CD4-positive, alpha-beta T cell treated with Interleukin-17A for 1 hour (primary cell): Measurements from ENCODE around the gene SLC26A11.
"Not testable (repeated sequence)": the region's sequence is repeated elsewhere in the genome, so short reads cannot be mapped to it uniquely, and the experiment has no call there.

Experiments
- DNase-seq: peaks from one replicate; pipeline ENCODE4 v3.0.0-alpha.2; 2020

The SLC26A11 gene

DNA sequence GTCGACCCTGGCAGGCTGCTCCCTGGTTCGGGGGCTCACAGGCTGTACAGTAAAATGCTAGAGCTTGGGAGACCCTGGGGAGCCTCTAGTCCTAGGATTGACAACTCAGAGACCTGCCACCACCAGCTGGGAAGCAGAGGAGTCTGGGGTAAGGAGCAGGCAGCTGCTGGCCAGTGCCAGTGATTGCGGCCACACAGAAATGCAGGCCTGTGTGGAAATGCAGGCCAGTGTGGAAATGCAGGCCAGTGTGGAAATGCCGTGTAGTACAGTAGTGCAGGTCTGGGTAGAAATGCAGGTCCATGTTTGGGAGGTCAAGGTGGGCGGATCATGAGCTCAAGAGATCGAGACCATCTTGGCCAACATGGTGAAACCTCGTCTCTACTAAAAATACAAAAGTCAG lies 23.6 kb upstream of the SLC26A11 start:
- DNase-seq, result no peak

DNA sequence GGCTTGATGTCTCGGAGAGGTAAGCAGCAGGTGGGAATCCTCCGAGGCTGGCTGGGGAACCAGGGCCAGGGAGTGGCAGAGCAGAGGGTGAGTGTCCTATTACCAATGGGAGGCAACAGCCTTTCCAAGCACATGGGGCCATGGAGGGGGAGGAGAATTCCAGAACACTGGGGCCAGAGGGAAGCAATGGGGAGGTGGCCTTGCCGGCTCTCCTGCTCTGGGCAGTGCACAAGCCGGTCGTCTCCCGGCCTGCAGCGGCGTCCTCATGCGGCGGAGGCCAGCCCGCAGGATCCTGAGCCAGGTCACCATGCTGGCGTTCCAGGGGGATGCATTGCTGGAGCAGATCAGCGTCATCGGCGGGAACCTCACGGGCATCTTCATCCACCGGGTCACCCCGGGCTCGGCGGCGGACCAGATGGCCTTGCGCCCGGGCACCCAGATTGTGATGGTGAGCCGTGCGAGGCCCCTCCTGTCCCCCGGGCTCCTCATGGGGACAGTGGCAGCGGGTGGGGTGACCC lies 22.0 kb upstream of the SLC26A11 start:
- DNase-seq, result no peak

- not testable (repeated sequence) for DNase-seq
Measured at GRCh38 chr17:80199295-80199694, 20.9 kb upstream of the SLC26A11 start.

DNA sequence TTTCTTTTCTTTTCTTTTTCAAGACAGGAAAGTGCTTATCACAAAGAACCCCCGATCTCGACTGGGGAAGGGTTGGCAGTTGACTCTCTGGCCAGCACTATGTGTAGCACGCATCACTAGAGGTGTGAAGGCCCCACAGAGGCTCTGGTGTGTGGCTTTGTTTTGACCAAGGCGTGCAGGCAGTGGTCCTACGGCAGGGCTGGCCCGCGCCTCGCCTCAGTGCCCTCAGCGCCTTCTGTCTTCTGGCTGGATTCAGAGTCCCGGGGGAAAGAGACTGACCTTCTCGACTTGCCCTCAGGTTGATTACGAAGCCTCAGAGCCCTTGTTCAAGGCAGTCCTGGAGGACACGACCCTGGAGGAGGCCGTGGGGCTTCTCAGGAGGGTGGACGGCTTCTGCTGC lies 18.8 kb upstream of the SLC26A11 start:
- DNase-seq, result no peak

DNA sequence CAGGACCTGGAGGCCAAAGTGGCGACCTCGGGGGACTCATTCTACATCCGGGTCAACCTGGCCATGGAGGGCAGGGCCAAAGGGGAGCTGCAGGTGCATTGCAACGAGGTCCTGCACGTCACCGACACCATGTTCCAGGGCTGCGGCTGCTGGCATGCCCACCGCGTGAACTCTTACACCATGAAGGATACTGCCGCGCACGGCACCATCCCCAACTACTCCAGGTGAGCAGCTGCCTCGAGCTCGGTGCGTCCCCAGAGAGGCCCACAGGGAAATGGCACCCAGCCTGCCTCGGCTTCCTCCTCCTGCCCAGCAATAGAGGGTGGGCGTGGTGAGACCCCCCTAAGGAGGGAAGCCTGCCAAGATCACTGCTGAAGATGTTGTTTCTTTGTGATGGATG lies 18.0 kb upstream of the SLC26A11 start:
- DNase-seq, result no peak

GRCh38 chr17:80203471-80203963 lies 16.7 kb upstream of the SLC26A11 start:
- no peak for DNase-seq

DNA sequence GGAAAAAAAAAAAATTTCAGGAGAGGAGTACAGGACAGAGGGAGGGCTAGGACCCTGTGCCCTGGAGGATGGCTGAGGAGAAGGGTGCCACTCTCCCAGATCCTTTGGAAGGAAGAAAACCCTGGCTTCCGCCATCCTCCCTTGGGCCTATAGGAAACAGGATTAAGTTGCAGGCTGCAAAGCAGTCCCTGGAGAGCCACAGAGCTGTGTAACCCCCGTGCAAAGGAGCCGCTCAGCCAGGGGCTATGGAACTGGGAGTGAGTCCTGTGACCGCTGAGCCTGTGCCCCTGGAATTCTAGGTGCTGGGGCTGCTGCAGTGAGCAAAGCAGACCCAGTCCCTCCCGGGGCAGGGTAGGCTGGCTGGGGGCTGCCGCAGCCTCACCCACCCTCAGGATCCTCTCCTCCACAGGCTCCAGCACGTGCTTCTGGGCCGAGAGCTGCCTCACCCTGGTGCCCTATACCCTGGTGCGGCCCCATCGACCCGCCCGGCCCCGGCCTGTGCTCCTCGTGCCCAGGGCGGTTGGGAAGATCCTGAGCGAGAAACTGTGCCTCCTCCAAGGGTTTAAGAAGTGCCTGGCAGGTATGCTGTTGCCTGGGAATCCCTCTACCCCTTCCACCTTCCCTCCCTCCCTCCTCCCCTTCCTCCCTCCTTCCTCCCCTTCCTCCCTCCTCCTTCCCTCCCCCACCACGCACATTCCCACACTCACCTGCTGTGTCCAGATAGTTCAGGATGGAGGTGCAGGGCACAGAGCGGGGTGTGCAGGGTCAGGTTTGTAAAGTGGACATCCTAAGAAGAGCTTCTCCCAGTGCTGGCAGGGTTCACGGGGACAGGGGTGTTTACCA lies 15.4 kb upstream of the SLC26A11 start:
- DNase-seq, result no peak

DNA sequence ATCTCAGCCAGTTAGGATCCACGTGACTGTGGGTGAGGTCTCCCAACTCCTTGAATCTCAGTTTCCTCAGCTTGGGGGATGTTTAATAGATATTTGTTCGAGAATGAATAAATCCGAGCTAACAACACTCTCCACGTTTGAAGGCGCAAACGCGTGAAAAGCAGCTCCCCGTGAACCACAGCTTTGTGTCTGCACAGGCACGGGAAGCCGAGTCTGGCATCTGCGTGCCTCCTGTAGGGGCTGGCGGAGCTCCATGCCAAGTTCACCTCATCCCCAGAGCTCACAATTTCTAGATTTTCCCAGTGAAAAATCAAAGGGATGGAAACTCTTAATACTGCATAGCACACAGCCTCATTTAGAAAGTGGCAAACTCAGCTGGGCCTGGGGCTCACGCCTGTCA lies 14.4 kb upstream of the SLC26A11 start:
- no peak for DNase-seq

DNA sequence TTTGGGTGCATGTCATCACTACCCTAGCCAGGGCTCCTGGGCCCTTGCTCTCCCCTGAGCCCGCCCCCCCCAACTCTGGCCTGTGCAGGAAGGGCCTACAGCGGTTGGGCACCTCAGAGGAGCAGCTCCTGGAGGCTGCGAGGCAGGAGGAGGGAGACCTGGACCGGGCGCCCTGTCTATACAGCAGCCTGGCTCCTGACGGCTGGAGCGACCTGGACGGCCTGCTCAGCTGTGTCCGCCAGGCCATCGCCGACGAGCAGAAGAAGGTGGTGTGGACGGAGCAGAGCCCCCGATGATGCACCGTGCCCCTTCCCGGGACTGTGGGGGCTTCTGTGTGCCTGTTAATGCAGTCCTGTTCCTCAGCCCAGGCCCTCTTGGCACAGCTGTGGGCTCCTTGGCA lies 12.2 kb upstream of the SLC26A11 start:
- DNase-seq, result no peak

DNA sequence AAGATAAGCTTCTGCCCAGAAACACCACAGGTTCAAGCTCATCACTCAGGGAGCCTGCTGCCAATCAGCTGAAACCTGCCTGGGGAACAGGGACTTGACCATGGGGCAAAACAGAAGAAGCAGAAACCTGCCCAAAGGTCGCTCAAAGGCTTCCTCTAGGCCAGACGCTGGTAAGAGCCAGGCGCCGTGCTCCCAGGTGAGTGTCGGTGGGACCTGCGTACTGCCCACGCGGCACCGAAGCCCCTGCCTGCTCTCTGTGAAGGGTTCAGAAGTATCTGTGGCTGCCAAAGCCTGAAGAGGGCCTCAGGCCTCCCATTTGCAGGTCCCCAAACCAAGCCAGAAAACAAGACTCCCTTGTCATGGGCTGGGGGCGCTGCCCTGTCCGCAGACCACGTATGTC lies 10.5 kb upstream of the SLC26A11 start:
- no peak for DNase-seq

GRCh38 chr17:80210348-80211108 lies 9.7 kb upstream of the SLC26A11 start:
- DNase-seq, result no peak

GRCh38 chr17:80212109-80212508 lies 8.1 kb upstream of the SLC26A11 start:
- no peak for DNase-seq

GRCh38 chr17:80212511-80212910 lies 7.7 kb upstream of the SLC26A11 start:
- no peak for DNase-seq

DNA sequence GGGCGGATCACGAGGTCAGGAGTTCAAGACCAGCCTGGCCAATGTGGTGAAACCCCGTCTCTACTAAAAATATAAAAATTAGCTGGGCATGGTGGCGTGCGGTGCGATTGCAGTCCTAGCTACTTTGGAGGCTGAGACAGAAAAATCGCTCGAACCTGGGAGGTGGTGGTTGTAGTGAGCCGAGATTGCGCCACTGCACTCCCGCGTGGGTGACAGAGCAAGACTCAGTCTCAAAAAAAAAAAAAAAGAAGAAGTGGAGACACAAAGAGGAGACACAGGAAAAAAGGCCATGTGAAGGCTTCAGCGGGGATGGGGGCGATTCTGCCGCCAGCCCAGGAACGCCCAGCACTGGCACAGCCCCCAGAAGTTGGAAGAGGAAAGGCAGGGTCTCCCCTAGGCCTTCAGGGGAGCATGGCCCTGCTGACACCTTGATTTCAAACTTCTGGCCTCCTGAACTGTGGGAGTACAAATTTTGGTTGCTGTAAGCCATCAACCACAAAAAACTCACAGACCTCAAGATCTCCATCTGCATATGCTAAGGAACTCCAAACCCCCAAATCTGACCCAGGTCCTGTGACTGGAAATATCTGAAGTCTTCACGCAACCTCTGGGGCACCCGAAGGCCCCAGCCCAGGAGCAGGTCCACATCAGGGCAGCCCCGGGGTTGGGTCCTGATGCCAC lies 7.1 kb upstream of the SLC26A11 start:
- DNase-seq, result no peak

DNA sequence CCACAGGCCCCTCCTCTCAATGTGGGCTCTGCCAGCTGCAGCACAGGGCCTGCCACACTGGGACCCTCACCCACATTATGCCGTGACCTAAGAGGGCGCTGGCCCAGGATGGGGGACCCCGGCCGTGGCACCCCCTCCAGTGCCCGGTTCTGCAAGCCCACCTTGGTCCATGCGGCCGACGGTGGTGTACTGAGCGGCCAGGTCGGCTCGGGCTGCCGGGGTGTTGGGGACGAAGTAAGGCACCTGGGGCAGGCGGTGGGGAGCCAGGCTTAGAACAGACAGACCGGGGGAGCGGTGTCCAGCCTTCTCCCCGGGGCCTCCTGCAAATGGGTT lies 6.6 kb upstream of the SLC26A11 start:
- no peak for DNase-seq

DNA sequence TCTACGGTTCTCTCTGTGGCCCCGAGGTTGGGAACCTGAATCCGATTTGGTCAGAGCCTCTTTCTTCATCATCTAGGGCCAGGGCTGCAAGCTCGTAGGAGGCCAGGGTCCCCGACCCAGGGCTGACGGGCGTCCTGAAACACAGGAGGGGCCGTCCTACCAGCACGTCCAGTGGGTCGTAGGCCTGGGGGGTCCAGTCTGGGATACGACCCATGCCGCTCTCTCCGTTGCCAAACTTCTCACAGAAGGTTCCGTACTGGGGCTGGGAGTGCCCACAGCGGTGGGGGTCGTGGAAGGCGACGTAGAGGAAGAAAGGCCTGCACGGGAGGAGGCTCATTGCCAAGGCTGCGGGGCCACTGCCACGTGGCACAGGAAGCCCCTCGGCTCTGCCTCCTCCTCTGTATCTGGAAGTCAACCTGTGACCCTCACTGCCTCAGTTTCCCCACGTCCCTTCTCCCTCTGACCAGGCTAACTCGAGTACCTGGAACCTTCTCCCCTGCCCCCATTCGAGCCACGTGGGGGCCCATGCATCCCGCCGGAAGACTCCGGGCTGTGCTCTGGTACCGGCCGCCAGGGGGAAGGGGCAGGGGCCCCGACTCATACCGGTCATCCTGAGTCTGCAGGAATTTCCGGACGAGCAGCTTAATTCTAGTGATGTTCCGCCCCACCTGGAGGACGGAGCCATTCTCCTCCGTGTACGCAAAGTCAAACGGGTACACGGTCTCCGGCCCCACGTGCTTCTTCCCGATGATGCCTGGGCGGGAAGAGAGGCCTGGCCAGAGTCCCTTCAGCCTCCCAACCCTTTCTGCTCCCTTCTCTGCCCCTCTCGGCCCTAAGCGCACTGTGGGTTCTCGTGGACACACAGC lies 6.0 kb upstream of the SLC26A11 start:
- no peak for DNase-seq

DNA sequence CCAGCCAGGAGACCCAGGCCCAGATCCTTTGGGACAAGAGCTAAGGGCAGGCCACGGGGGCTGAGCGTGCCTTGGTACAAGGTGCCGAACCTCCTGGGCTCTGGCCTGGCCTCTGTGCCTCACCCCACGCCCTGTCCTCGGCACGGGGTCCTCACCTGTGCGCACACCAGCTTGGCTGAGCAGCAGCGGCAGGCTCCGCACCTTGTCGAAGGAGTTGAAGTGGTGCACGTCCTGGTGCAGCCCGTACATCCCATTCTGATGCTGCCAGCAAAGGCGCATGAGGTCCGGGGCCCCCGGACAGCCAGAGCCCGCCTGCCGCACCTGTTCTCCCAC lies 5.4 kb upstream of the SLC26A11 start:
- DNase-seq, result no peak

DNA sequence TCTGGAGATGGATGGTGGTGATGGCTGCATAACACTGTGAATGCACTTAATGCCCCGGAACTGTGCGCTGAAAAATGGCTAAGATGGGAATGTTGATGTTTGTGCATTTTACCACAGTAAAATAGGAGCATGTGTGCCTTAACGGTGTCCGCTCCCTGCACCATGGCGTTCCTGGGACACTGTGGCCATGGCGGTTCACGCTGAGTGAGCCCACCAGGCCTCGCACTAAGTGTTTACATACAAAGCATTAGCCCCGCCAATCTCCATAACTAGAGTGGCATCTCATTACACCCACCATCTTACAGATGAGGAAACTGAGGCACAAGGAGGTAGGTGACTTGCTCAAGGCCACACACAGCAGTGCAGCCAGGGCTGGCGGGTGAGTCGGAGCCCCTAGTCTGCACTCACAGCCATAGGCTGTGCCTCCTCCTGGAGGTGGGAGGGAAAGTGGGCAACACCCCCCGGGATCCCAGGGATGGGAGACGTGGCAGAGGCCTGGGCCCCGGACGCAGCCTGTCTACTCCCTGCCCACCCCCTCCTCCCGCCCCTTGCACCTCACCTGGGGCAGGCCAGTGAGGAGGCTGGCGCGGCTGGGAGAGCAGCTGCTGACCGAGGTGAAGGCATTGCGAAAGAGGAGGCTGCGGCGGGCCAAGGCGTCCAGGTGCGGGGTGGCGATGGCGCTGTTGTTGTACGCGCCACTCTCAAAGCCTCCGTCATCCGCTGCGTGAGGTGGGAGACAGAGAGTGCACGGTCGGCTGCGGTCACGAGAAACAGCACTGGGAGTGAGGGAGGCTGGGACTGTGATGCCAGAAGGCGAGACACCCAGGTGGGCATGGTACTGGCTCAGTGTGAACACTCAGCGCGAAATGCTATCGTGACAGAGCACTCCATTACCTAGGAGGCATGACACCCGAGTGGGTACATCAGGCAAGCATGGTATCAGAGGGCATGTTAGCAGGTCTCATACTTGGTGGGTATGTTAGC lies 3.5 kb upstream of the SLC26A11 start:
- DNase-seq, result no peak

DNA sequence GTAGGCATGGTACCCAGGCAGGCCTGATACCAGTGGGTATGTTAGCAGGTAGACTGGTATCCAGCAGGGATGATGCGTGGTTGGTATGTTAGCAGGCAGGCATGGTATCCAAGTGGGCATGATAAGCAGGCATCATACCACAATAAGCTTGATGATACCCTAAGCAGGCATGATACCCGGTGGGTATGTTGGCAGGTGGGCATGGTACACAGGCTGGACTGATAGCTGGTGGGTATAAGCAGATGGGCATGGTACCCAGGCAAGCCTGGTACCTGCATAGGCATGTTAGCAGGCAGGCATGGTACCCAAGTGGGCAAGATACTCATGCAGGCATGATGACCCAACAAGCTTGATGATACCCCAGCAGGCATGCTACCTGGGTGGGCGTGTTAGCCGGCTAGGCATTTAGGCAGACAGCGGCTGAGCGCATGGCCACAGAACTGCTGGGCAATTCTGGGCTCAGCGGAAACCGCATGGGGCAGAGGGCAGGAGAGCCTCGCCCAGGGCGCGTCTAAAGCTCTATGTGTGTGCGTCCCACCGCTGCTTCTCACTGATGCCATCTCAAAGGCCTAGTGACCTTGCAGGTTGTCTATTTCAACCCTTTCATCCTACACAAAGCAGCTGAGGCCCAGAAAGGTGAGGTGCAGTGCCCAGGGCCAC lies 2.4 kb upstream of the SLC26A11 start:
- no peak for DNase-seq

- DNase-seq, result no peak
Measured at GRCh38 chr17:80218391-80218790, 1.8 kb upstream of the SLC26A11 start.
